ENCODE data around the gene FZD4. TPM values are rescaled to one million over a fixed set of nuclear protein-coding genes. Genes with fewer than 3 reads are reported as not detected.
A peak's percentile ranks its signal among the peaks of the same experiment; 100 is the strongest.

FZD4 gene
- total RNA-seq, 4 donors from 2014 or later = 23.7 to 42.3 (median 31.8) TPM

DNA sequence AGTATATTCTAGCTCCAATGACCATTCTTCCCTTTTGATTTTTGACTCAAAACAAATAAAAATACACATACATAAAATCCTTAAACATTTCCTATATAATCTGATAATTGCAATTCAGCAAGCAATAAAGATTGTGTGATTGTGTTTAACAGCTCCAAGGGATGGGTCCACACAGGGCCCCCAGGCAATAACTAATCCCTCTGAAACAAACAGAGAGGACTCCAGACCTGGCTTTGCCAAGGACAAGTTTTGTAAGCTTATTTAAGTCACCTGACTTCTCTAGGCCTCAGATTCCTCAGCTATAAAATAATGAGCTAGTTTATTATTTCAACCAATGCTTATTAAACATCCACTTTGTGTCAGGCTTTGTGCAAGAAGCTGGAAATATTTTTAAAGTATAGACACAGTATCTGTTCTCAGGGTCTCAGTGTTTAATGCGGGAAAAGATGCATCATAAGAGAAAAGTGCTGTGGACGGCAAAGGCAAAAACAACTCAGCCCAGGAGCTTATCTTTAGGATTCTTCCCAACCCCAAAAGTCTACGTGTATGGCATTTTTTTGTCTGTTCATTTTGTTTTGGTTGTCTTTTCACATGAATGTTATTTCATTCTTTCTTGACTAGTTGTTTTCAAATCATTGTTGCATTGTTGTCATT is 20.1 kb downstream of the FZD4 start:
- 22% methylated on average over 3 of the region's 3 CpGs for WGBS
- TF ChIP-seq, protein P1, sequence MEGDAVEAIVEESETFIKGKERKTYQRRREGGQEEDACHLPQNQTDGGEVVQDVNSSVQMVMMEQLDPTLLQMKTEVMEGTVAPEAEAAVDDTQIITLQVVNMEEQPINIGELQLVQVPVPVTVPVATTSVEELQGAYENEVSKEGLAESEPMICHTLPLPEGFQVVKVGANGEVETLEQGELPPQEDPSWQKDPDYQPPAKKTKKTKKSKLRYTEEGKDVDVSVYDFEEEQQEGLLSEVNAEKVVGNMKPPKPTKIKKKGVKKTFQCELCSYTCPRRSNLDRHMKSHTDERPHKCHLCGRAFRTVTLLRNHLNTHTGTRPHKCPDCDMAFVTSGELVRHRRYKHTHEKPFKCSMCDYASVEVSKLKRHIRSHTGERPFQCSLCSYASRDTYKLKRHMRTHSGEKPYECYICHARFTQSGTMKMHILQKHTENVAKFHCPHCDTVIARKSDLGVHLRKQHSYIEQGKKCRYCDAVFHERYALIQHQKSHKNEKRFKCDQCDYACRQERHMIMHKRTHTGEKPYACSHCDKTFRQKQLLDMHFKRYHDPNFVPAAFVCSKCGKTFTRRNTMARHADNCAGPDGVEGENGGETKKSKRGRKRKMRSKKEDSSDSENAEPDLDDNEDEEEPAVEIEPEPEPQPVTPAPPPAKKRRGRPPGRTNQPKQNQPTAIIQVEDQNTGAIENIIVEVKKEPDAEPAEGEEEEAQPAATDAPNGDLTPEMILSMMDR (IDR thresholded peaks at IDR 0.05) = no peak
- no peak for TF ChIP-seq POLR2A (IDR thresholded peaks at IDR 0.05; ENCODE audit: low read depth)
- TF ChIP-seq EP300 (IDR thresholded peaks at IDR 0.05) = no peak
- TF ChIP-seq POLR2AphosphoS5 (IDR thresholded peaks at IDR 0.05) = no peak

DNA sequence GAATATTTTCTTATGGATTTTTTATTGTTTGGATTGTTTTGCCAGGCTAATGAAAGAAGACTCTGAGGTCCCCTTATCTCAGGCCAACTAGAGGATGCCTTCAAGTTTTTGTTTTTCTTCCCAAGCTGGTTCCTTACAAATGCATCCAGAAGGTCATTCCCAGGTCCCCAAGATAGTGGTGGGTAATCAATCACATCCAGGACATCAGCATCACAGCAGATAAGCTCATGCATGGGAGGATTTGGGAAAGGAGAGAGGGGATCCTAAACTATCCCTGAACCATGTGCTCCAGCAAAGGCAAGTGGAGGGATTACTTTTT is 20.7 kb downstream of the FZD4 start:
- no peaks in the 10 kb centered on the region for H3K27me3 ChIP-seq
- no peak overlapping the region for H3K4me3 ChIP-seq
- no peak for TF ChIP-seq POLR2AphosphoS5 (IDR thresholded peaks at IDR 0.05)
- no peaks in the 10 kb centered on the region for H3K9me3 ChIP-seq
- H3K4me1 ChIP-seq = peaks cover 28 to 81% (median 75%) of the 10 kb centered on the region in 4 donors
- peak overlapping the region in 3 of 4 donors; percentile 24 to 46 (median 34) for H3K27ac ChIP-seq (replicated peaks in 1 of 4)
- DNase-seq (ENCODE audit: extremely low spot score) = no peak
- H3K36me3 ChIP-seq = no peaks in the 10 kb centered on the region
- intact Hi-C loops (cut with DNase I) = loop anchor here (10.0 kb wide), 1 partner anchor 490 kb away; no protein-coding TSS in a partner anchor

More for the DNA sequence above, 20.1 kb downstream of the FZD4 start:
- Histone ChIP-seq H3K27me3 (no peaks in the 10 kb centered on the region), H3K4me1 (peaks cover 32 to 86% (median 80%) of the 10 kb centered on the region in 4 donors), H3K27ac (replicated peaks in 1 of 4) (peak overlapping the region in 3 of 4 donors; percentile 24 to 46 (median 34)), H3K36me3 (no peaks in the 10 kb centered on the region), H3K9me3 (no peaks in the 10 kb centered on the region), H3K4me3 (no peak overlapping the region)
- no peak for DNase-seq (ENCODE audit: extremely low spot score)
- intact Hi-C loops (cut with DNase I) = loop anchor here (5.0 to 10.0 kb wide), 2 partner anchors 102 to 490 kb away; partner anchors contain the start of gene TMEM135

DNA sequence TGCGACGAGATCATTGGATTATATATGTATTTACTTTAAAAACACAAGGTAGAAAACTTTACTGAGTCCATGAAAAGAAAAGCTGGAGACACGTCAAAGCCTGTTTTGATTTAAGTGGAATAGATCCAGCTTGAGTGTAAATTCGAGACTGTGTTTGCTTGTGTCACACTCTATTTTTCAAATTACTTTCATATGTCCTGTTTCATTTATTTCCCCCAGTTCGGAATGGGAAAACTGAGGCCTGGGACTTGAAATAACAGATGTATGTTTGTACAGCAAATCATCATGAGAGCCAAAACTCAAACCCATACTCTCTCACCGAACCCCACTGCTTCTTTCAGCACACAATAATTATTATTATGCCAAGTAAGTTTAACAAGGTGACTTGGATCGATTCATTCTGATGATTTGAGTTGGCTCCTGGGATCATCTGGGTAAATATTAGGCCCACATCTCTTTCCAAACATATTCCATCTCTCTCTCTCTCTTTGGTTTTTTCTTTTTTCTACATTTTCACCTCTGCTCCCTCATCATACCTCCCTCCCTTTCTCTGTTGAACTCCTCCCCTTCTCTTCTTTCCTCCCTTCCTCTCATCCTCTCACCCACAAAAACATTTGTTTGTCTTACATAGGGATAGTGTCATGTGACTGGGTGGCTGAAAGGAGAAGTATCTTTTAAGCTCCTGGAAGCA is 21.2 kb downstream of the FZD4 start:
- no peak overlapping the region for H3K4me3 ChIP-seq
- 43% methylated on average over 7 of the region's 7 CpGs for WGBS
- no peak for TF ChIP-seq EP300 (IDR thresholded peaks at IDR 0.05)
- TF ChIP-seq, protein P1 (IDR thresholded peaks at IDR 0.05) = no peak
- TF ChIP-seq POLR2A (IDR thresholded peaks at IDR 0.05; ENCODE audit: low read depth) = no peak
- TF ChIP-seq POLR2AphosphoS5 (IDR thresholded peaks at IDR 0.05) = no peak
- H3K9me3 ChIP-seq = no peaks in the 10 kb centered on the region
- no peaks in the 10 kb centered on the region for H3K36me3 ChIP-seq
- peak overlapping the region in 2 of 4 donors; percentile 24 to 38 for H3K27ac ChIP-seq (replicated peaks in 1 of 4)
- no peak for DNase-seq (ENCODE audit: extremely low spot score)
- H3K27me3 ChIP-seq = no peaks in the 10 kb centered on the region
- intact Hi-C loops (cut with DNase I) = loop anchor here (10.0 kb wide), 1 partner anchor 491 kb away; no protein-coding TSS in a partner anchor
- H3K4me1 ChIP-seq = peaks cover 28 to 78% (median 71%) of the 10 kb centered on the region in 4 donors

DNA sequence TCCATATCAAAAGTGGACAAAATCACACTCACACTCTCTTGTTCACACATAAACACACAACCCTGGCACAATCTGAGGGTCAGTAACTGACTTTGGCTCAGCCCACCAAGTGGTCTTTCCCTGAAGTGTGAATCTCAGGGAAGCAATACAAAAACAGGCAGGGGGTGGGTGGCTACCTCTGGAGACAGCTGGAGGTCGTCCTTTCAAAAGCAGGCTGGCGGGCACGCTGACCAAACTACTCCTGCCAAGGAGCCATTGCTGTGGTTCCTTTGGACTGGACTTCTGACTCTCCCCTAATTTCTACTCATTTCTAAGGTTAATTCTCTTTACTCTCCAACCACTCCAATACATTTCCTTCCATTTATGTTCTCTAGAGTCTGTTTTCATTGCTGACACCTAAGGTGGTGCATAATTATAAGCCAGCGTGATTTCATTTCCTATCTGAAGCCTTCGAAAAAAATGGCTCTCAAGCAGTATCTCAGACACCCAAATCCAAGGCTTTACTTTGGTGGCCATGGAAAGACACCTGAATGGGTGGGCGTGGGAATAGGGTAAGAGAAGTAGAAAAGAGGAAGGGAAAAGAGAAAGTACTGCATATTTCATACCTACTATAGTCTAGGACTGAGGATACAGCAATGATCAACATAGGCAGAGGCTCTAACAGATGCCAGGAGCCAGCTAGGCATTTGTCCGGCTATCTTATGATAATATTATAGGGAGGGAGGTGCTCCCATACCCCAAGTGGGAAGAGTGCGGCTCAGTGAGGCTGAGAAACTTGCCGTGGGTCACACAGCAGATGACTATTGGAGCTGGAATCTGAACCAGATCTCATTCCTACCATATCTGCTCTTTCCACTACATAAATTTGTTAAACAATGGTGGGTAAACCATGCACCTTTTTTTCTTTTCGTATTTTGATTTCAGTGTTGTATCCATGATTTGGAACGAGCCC is 22.0 kb downstream of the FZD4 start:
- H3K4me3 ChIP-seq = no peak overlapping the region
- DNase-seq (ENCODE audit: extremely low spot score) = no peak

More for the DNA sequence above, 22.0 kb downstream of the FZD4 start:
- Histone ChIP-seq H3K36me3 (no peaks in the 10 kb centered on the region), H3K27me3 (no peaks in the 10 kb centered on the region), H3K9me3 (no peaks in the 10 kb centered on the region), H3K27ac (replicated peaks in 1 of 4) (peak overlapping the region in 3 of 4 donors; percentile 38 to 47 (median 41)), H3K4me1 (peaks cover 21 to 70% (median 62%) of the 10 kb centered on the region in 4 donors)
- TF ChIP-seq, protein P1 (IDR thresholded peaks at IDR 0.05) = no peak
- TF ChIP-seq POLR2AphosphoS5 (IDR thresholded peaks at IDR 0.05) (no peak), POLR2A (IDR thresholded peaks at IDR 0.05; ENCODE audit: low read depth) (no peak), EP300 (IDR thresholded peaks at IDR 0.05) (no peak)
- 74% methylated on average over 11 of the region's 11 CpGs for WGBS
- intact Hi-C loops (cut with DNase I) = loop anchor here (10.0 kb wide), 1 partner anchor 492 kb away; no protein-coding TSS in a partner anchor
